ENCODE measurements around the gene KRT14.
"Not testable (repeated sequence)": the region's sequence is repeated elsewhere in the genome, so short reads cannot be mapped to it uniquely, and the experiment has no call there.

KRT14 gene

GRCh38 chr17:41578971-41579370, 7.7 kb downstream of the KRT14 start:
- DNase-seq (ENCODE audit: low spot score) = no peak

GRCh38 chr17:41578538-41578937, 8.2 kb downstream of the KRT14 start:
- no peak for DNase-seq (ENCODE audit: low spot score)

GRCh38 chr17:41576740-41577139, 10.0 kb downstream of the KRT14 start:
- not testable (repeated sequence) for DNase-seq (ENCODE audit: low spot score)

- DNase-seq (ENCODE audit: low spot score) = no peak
Measured at GRCh38 chr17:41575336-41575735, 11.4 kb downstream of the KRT14 start.

- no peak for DNase-seq (ENCODE audit: low spot score)
Measured at GRCh38 chr17:41571561-41572434, 14.9 kb downstream of the KRT14 start, which contains the start of gene KRT9. Gene KRT9, minus strand, starts transcription at chr17:41572059. Its CDS starts 67 bp downstream, at chr17:41571992.

- DNase-seq (ENCODE audit: low spot score) = no peak
Measured at GRCh38 chr17:41567317-41567716, 19.4 kb downstream of the KRT14 start.

GRCh38 chr17:41565338-41565737, 21.4 kb downstream of the KRT14 start:
- no peak for DNase-seq (ENCODE audit: low spot score)

- no peak for DNase-seq (ENCODE audit: low spot score)
Measured at GRCh38 chr17:41563607-41564170, 23.0 kb downstream of the KRT14 start.

GRCh38 chr17:41561554-41561953, 25.1 kb downstream of the KRT14 start:
- no peak for DNase-seq (ENCODE audit: low spot score)

GRCh38 chr17:41559548-41559947, 27.1 kb downstream of the KRT14 start:
- DNase-seq (ENCODE audit: low spot score) = no peak

GRCh38 chr17:41556931-41557330, 29.8 kb downstream of the KRT14 start:
- DNase-seq (ENCODE audit: low spot score) = no peak

- no peak for DNase-seq (ENCODE audit: low spot score)
Measured at GRCh38 chr17:41556306-41556705, 30.4 kb downstream of the KRT14 start.

- no peak for DNase-seq (ENCODE audit: low spot score)
Measured at GRCh38 chr17:41555105-41555887, 31.4 kb downstream of the KRT14 start.

GRCh38 chr17:41553987-41554680, 32.6 kb downstream of the KRT14 start:
- DNase-seq (ENCODE audit: low spot score) = no peak

GRCh38 chr17:41553176-41553575, 33.5 kb downstream of the KRT14 start:
- no peak for DNase-seq (ENCODE audit: low spot score)

GRCh38 chr17:41552455-41552854, 34.2 kb downstream of the KRT14 start:
- DNase-seq (ENCODE audit: low spot score) = no peak

GRCh38 chr17:41551365-41551764, 35.3 kb downstream of the KRT14 start:
- no peak for DNase-seq (ENCODE audit: low spot score)

GRCh38 chr17:41549596-41550039, 37.1 kb downstream of the KRT14 start:
- no peak for DNase-seq (ENCODE audit: low spot score)

GRCh38 chr17:41548844-41549595, 37.7 kb downstream of the KRT14 start:
- DNase-seq (ENCODE audit: low spot score) = peak; percentile 91

GRCh38 chr17:41547921-41548843, 38.5 kb downstream of the KRT14 start:
- DNase-seq (ENCODE audit: low spot score) = peak; percentile 95
